Neural crest cell (in vitro differentiated cells): ENCODE data around the gene VEZF1. TPM values are rescaled to one million over a fixed set of nuclear protein-coding genes. Genes with fewer than 3 reads are reported as not detected.

Experiments used
- DNase-seq: peaks from one replicate; pipeline ENCODE4 v3.0.0; 2021; ENCODE audit warnings: low read depth, mixed read lengths, low spot score
- H3K27ac Mint-ChIP-seq: one replicate; pipeline ENCODE4 v1.8.0; 2021; ENCODE audit warnings: mild to moderate bottlenecking, mixed read lengths; ENCODE audit not compliant: unreplicated experiment
- H3K27me3 Mint-ChIP-seq: 2 replicates; pipeline ENCODE4 v1.8.0; 2021; ENCODE audit warnings: low read depth, mild to moderate bottlenecking, mixed read lengths
- H3K36me3 Mint-ChIP-seq: 2 replicates; pipeline ENCODE4 v1.8.0; 2021; ENCODE audit warnings: low read depth, mild to moderate bottlenecking, mixed read lengths
- H3K4me1 Mint-ChIP-seq: 2 replicates; pipeline ENCODE4 v1.8.0; 2021; ENCODE audit warnings: mixed read lengths
- H3K4me3 Mint-ChIP-seq: one replicate; pipeline ENCODE4 v1.8.0; 2021; ENCODE audit warnings: mild to moderate bottlenecking, mixed read lengths
- H3K9me3 Mint-ChIP-seq: 2 replicates; pipeline ENCODE4 v1.8.0; 2021; ENCODE audit warnings: mixed read lengths
- CTCF ChIP-seq: fragments of 200-600 bp; sonication (generic); conservative IDR thresholded peaks from 2 replicates; pipeline ENCODE4 v1.5.0; 2021; ENCODE audit warnings: antibody characterized with exemption, mild to moderate bottlenecking
- total RNA-seq: library from RNA; stranded (reverse); gene quantifications from 2 replicates; pipeline ENCODE4 v1.2.1, GENCODE V29; 2021

Gene VEZF1
- total RNA-seq, 1 donor from 2014 or later = 139 TPM

GRCh38 chr17:57929386-57929785 lies 58.7 kb downstream of the VEZF1 start:
- Mint-ChIP-seq H3K9me3 (no peaks in the 10 kb centered on the region), H3K27me3 (no peaks in the 10 kb centered on the region), H3K4me1 (peaks cover 88% of the 10 kb centered on the region), H3K27ac (peak overlapping the region; percentile 62), H3K4me3 (peak overlapping the region; percentile 50), H3K36me3 (no peaks in the 10 kb centered on the region)
- no peak for TF ChIP-seq CTCF
- DNase-seq = no peak

DNA sequence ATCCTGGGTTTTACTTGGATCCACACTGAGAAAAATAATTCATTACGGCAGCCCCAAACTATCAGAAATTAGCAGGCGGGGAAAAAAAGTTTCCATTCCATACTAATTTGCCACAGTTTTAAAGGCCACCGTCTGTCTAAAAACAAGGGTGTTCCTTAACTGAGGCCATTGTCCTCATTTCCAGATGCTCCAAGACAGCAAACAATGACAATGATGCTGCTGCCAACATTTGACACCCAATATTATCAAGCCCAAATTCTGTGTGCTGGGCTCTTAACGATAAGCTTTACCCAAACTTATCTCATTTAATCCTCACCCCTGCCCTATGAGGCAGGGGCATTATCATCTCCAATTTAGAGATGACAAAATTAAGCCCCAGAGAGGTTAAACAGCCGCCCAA lies 59.1 kb downstream of the VEZF1 start:
- Mint-ChIP-seq H3K4me1 (peaks cover 90% of the 10 kb centered on the region), H3K4me3 (peak overlapping the region; percentile 50), H3K9me3 (no peaks in the 10 kb centered on the region), H3K36me3 (no peaks in the 10 kb centered on the region), H3K27me3 (no peaks in the 10 kb centered on the region), H3K27ac (peak overlapping the region; percentile 62)
- DNase-seq = no peak
- no peak for TF ChIP-seq CTCF

GRCh38 chr17:57927048-57927723 lies 60.9 kb downstream of the VEZF1 start:
- peak overlapping the region; percentile 93 for H3K27ac Mint-ChIP-seq
- H3K36me3 Mint-ChIP-seq = no peaks in the 10 kb centered on the region
- no peaks in the 10 kb centered on the region for H3K27me3 Mint-ChIP-seq
- peaks cover 93% of the 10 kb centered on the region for H3K4me1 Mint-ChIP-seq
- H3K9me3 Mint-ChIP-seq = no peaks in the 10 kb centered on the region
- DNase-seq = no peak
- TF ChIP-seq CTCF = no peak
- H3K4me3 Mint-ChIP-seq = peak overlapping the region; percentile 78

DNA sequence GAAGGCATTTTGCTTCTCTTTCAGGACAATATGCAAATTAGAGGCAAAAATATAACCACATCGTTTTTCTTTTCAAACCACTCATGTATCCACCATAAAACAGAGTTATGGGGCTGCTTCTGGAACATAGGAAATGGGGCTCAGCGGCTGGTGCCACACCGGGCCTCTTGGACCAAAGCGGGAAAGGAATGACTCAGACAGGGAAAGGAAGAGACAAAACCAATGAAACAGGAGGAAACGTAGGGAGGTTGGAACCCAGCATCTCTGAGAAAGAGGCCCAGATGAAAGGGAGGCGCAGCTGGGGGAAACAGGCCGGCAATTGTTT lies 61.4 kb downstream of the VEZF1 start:
- peak overlapping the region; percentile 78 for H3K4me3 Mint-ChIP-seq
- no peak for TF ChIP-seq CTCF
- no peak for DNase-seq
- peaks cover 94% of the 10 kb centered on the region for H3K4me1 Mint-ChIP-seq
- no peaks in the 10 kb centered on the region for H3K36me3 Mint-ChIP-seq
- H3K9me3 Mint-ChIP-seq = no peaks in the 10 kb centered on the region
- H3K27me3 Mint-ChIP-seq = no peaks in the 10 kb centered on the region
- H3K27ac Mint-ChIP-seq = peak overlapping the region; percentile 93

DNA sequence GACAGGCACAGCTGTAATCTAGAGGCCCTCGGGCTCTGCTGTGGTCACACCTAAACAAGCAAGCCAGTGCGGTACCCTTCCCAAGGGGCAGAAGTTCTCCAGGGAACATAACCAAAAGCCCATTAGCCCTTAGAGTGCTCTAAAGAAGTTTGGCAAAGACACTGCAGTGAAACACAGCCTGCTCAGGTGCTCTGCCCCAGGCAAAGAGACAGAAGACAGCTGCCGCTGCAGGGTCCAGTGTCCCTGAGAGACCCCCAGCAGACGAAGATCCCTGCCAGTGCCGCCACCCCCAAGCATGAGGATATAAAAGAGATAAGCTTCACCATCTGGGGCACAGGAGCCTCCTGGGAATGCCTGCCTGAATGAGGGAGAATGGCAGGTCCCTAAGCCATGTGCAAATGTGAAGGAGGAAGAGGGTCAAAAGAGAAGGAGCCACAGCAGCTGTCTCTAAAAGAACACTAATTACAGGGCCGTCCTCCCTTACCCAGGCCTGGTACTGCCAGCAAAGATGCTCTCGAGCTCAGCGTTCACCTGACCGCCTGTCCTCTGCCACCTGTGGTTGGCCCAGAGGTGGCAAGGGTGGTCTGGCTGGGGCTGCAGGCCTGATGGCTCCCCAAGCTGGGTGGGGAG lies 62.6 kb downstream of the VEZF1 start:
- Mint-ChIP-seq H3K4me1 (peaks cover 92% of the 10 kb centered on the region), H3K27me3 (no peaks in the 10 kb centered on the region), H3K9me3 (no peaks in the 10 kb centered on the region), H3K36me3 (no peaks in the 10 kb centered on the region), H3K27ac (peak overlapping the region; percentile 81), H3K4me3 (peak overlapping the region; percentile 28)
- TF ChIP-seq CTCF = no peak
- no peak for DNase-seq
